Endothelial cell of umbilical vein (primary cell): Measurements from ENCODE around the gene IQCE. TPM values are rescaled to one million over a fixed set of nuclear protein-coding genes. Genes with fewer than 3 reads are reported as not detected.

Source experiments
- BruUV-seq: library from RNA; stranded (reverse); fragments of 400-500 nt; replicated peaks from 2 replicates; lab custom pipeline; 2021; lab: Mats Ljungman, UMichigan
- CTCF ChIA-PET: fragments of 300-600, 350-600 bp; sonication (Branson Sonifier 250); formaldehyde crosslinking; loops from one replicate; lab custom pipeline; 2021; ENCODE audit warnings: antibody characterized with exemption, inconsistent platforms; lab: Charles Lee
- POLR2A ChIA-PET: fragments of 300-600, 350-600 bp; sonication (Branson Sonifier 250); formaldehyde crosslinking; loops from one replicate; lab custom pipeline; 2021; ENCODE audit warnings: antibody characterized with exemption, inconsistent platforms; lab: Charles Lee
- DNase-seq: peaks from one replicate; pipeline ENCODE4 v3.0.0-alpha.2; 2011; ENCODE audit warnings: low read depth, low spot score
- FAIRE-seq: peaks from 2 replicates; lab custom pipeline; 2011; peaks lifted over from hg19 to GRCh38; lab: Jason Lieb, UNC
- H2AFZ ChIP-seq: 2 replicates; pipeline ENCODE4 v1.6.0; 2012; ENCODE audit warnings: low read depth, low read length, control low read depth, inconsistent platforms
- H3K27ac ChIP-seq: 2 replicates; pipeline ENCODE4 v1.5.1; 2011; ENCODE audit warnings: low read depth, mild to moderate bottlenecking, control low read depth, low read length, moderate library complexity; ENCODE audit not compliant: insufficient read depth
- H3K27me3 ChIP-seq, 2 experiments: 2 replicates each; pipeline versions ENCODE4 v1.6.0 to v1.6.1; 2011; ENCODE audit warnings: low read length in 2 of 2, mixed read lengths in 1 of 2; ENCODE audit not compliant: control insufficient read depth in 2 of 2, insufficient read depth in 2 of 2
- H3K36me3 ChIP-seq, 2 experiments: 2 replicates in 1 of 2; 3 replicates in 1 of 2; pipeline ENCODE4 v1.5.1; 2011; ENCODE audit warnings: low read length in 2 of 2, mild to moderate bottlenecking in 1 of 2, moderate library complexity in 1 of 2; ENCODE audit not compliant: control insufficient read depth in 2 of 2, insufficient read depth in 2 of 2; ENCODE audit errors: extremely low read depth in 1 of 2
- H3K4me1 ChIP-seq: 3 replicates; pipeline ENCODE4 v1.5.1; 2011; ENCODE audit warnings: mild to moderate bottlenecking, low read length; ENCODE audit not compliant: control insufficient read depth, insufficient read depth; ENCODE audit errors: extremely low read depth
- H3K4me2 ChIP-seq: 2 replicates; pipeline ENCODE4 v1.6.1; 2011; ENCODE audit warnings: low read length, control low read depth, mixed read lengths; ENCODE audit not compliant: insufficient read depth
- H3K4me3 ChIP-seq, 3 experiments: fragments of 200-600 bp in 1 of 3; sonication (generic), shearing (Covaris generic) in 1 of 3; replicated peaks in 1 of 3; 2 replicates each; pipeline ENCODE4 v1.5.1; 2011 to 2016; ENCODE audit warnings: control low read depth in 3 of 3, low read length in 3 of 3, mild to moderate bottlenecking in 2 of 3, inconsistent platforms in 1 of 3, low read depth in 1 of 3, moderate library complexity in 1 of 3; ENCODE audit not compliant: insufficient read depth in 1 of 3
- H3K79me2 ChIP-seq: 2 replicates; pipeline ENCODE4 v1.6.0; 2012; ENCODE audit warnings: low read length, inconsistent platforms; ENCODE audit not compliant: control insufficient read depth, insufficient read depth
- H3K9ac ChIP-seq: replicated peaks from 2 replicates; pipeline ENCODE3; 2011; ENCODE audit warnings: low read length, control low read depth; ENCODE audit not compliant: insufficient read depth; ENCODE audit errors: extremely low read depth
- H3K9me1 ChIP-seq: replicated peaks from 3 replicates; pipeline ENCODE4 v1.6.0; 2011; ENCODE audit warnings: mild to moderate bottlenecking, low read length; ENCODE audit not compliant: control insufficient read depth, insufficient read depth; ENCODE audit errors: extremely low read depth
- H3K9me3 ChIP-seq: replicated peaks from 2 replicates; pipeline ENCODE4 v1.5.1; 2012; ENCODE audit warnings: low read length, inconsistent platforms; ENCODE audit not compliant: control insufficient read depth, insufficient read depth
- H4K20me1 ChIP-seq: replicated peaks from 2 replicates; pipeline ENCODE3; 2011; ENCODE audit warnings: mild to moderate bottlenecking, low read length; ENCODE audit not compliant: control insufficient read depth, insufficient read depth; ENCODE audit errors: extremely low read depth
- CTCF ChIP-seq, 2 donors: IDR thresholded peaks; 1 replicate in 1 of 2; 2 replicates in 1 of 2; pipeline ENCODE4 v1.5.1; 2011; ENCODE audit warnings: low read length in 2 of 2, mild to moderate bottlenecking in 2 of 2, moderate library complexity in 2 of 2, control low read depth in 1 of 2, inconsistent platforms in 1 of 2, low read depth in 1 of 2; ENCODE audit not compliant: insufficient read depth in 1 of 2; ENCODE audit errors: extremely low read depth in 1 of 2
- EZH2 ChIP-seq: IDR thresholded peaks from 2 replicates; pipeline ENCODE4 v1.6.1; 2012; ENCODE audit warnings: borderline replicate concordance, low read depth, mild to moderate bottlenecking, moderate library complexity, low read length, inconsistent platforms; ENCODE audit not compliant: severe bottlenecking
- FOS ChIP-seq: IDR thresholded peaks from 2 replicates; pipeline ENCODE4 v1.6.1; 2011; ENCODE audit warnings: mild to moderate bottlenecking, low read length, moderate library complexity, borderline replicate concordance; ENCODE audit not compliant: insufficient read depth
- JUN ChIP-seq: IDR thresholded peaks from 2 replicates; pipeline ENCODE4 v1.6.1; 2011; ENCODE audit warnings: borderline replicate concordance, low read depth; ENCODE audit not compliant: insufficient read length, insufficient read depth
- MAX ChIP-seq: IDR thresholded peaks from 2 replicates; pipeline ENCODE4 v1.6.1; 2011; ENCODE audit not compliant: insufficient read depth, insufficient read length
- POLR2A ChIP-seq: IDR thresholded peaks from 2 replicates; pipeline ENCODE4 v1.6.1; 2012; ENCODE audit warnings: low read depth, mild to moderate bottlenecking, control low read depth, low read length
- POLR2AphosphoS5 ChIP-seq: IDR thresholded peaks from 2 replicates; pipeline ENCODE4 v1.6.1; 2012; ENCODE audit warnings: low read depth, mild to moderate bottlenecking, control low read depth, low read length, moderate library complexity; ENCODE audit not compliant: insufficient read depth
- dilution Hi-C: fragments of 300-500 bp; cut with MboI; formaldehyde crosslinking; loops from one replicate; pipeline ENCODE4 v1.15.0; 2019; ENCODE audit warnings: low sequenced_read_pairs; ENCODE audit not compliant: extremely low pct_ligation_motif_present
- intact Hi-C: fragments of 100-400 bp; cut with micrococcal nuclease; formaldehyde crosslinking; loops from one replicate; pipeline ENCODE4 v1.10.0; 2022
- polyA plus RNA-seq, 4 experiments: library from polyadenylated mRNA; depleted of rRNA in 3 of 4; stranded (reverse) in 3 of 4; unstranded in 1 of 4; fragments of >200 nt; gene quantifications; 2 replicates each; pipeline versions ENCODE4 v1.2.1 to v1.2.3, GENCODE V29; 2011 to 2012; ENCODE audit warnings: missing spikeins in 1 of 4
- total RNA-seq: library from RNA; stranded (reverse); gene quantifications from 2 replicates; pipeline ENCODE4 v1.2.3, GENCODE V29; 2021

IQCE gene
- total and polyA plus RNA-seq, 2 donors (not counting 3 experiments of a cell fraction or from before 2014, with no cell fraction given) = 4.9 to 14.5 TPM

GRCh38 chr7:2616387-2617324 lies 57.9 kb downstream of the IQCE start:
- H3K4me3 ChIP-seq = no peak overlapping the region
- no peaks in the 10 kb centered on the region for H3K27me3 ChIP-seq
- H3K79me2 ChIP-seq = no peaks in the 10 kb centered on the region
- CTCF ChIA-PET = interaction anchor here (0.7 to 3.7 kb wide), 3 partner anchors 8 to 10 kb away, joined by 3 to 31 read pairs (median 9); no protein-coding TSS in a partner anchor
- H3K4me1 ChIP-seq = peaks cover 5% of the 10 kb centered on the region
- DNase-seq (no peak), FAIRE-seq (no peak)
- BruUV-seq = no TSS peak
- POLR2A ChIA-PET = no interaction called here
- H2AFZ ChIP-seq = no peak overlapping the region
- H3K9me3 ChIP-seq = no peaks in the 10 kb centered on the region
- no peak for TF ChIP-seq MAX
- TF ChIP-seq CTCF (IDR thresholded peaks at IDR 0.05; ENCODE audit: extremely low read depth in 1 of 2, insufficient read depth in 1 of 2, low read depth in 1 of 2, low read length in 2 of 2) = no peak
- no peak for TF ChIP-seq POLR2A
- no peak for TF ChIP-seq JUN
- no peak for TF ChIP-seq POLR2AphosphoS5
- TF ChIP-seq EZH2 = no peak
- no peak for TF ChIP-seq FOS
- dilution Hi-C loops (no loop called here), intact Hi-C loops (no loop called here)
- H3K36me3 ChIP-seq = no peaks in the 10 kb centered on the region
- no peak overlapping the region for H3K9ac ChIP-seq
- H3K4me2 ChIP-seq = no peak overlapping the region
- no peaks in the 10 kb centered on the region for H4K20me1 ChIP-seq
- H3K9me1 ChIP-seq = no peaks in the 10 kb centered on the region
- H3K27ac ChIP-seq = no peak overlapping the region
